Measurements from ENCODE around the gene ZNF627. TPM values are rescaled to one million over a fixed set of nuclear protein-coding genes. Genes with fewer than 3 reads are reported as not detected.

ZNF627 gene
- total and polyA plus RNA-seq, 2 of the 8 experiments (the other 6 are each of a cell fraction or from before 2014, with no cell fraction given), result 7.2 to 13.7 TPM

DNA sequence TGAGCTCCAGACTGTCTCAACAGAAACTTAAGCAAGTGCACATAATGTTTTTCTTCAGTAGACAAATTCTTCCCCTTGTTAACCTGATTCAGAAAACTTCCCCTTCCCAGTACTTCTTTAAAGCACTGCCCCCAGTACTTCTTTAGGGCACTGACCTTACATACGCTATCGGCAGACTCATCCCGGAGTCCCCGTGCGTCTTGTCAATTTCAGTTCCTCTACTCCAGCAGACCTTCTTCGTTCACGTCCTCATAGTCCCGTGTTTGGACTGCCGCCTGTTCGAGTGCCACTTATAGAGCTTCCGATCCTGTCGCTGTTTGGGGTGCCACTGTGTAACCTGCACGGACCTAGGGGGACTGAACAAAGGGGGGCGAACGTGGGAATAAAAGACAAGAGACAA, 29.0 kb downstream of the ZNF627 start (continued):
- no peak for TF ChIP-seq HDAC6 (IDR thresholded peaks at IDR 0.05; ENCODE audit: low read depth, low read length)
- no peak for TF ChIP-seq TAF1 (IDR thresholded peaks at IDR 0.05; ENCODE audit: low read depth, low read length)
- no peak for TF ChIP-seq YY1 (IDR thresholded peaks at IDR 0.05; ENCODE audit: low read depth, low read length)
- no peak for TF ChIP-seq JUN (IDR thresholded peaks at IDR 0.05; ENCODE audit: low read depth, low read length)
- TF ChIP-seq KDM1A (IDR thresholded peaks at IDR 0.05; ENCODE audit: borderline replicate concordance, low read length), result no peak
- TF ChIP-seq CHD1 (IDR thresholded peaks at IDR 0.05; ENCODE audit: low read depth, low read length), result no peak
- no peak for TF ChIP-seq EZH2 (IDR thresholded peaks at IDR 0.05; ENCODE audit: low read depth, low read length, severe bottlenecking)
- no peak for TF ChIP-seq KDM5A (IDR thresholded peaks at IDR 0.05; ENCODE audit: low read length)
